BE2C (cell line): Measurements from ENCODE around the gene CDH1.

ENCODE experiments used
- DNase-seq: peaks from one replicate; pipeline ENCODE4 v3.0.0-alpha.2; 2020
- H3K27me3 ChIP-seq: fragments of 250-450 bp; sonication (Bioruptor Pico); 2 replicates; pipeline ENCODE4 v1.5.1; 2020; ENCODE audit warnings: mild to moderate bottlenecking
- H3K36me3 ChIP-seq: fragments of 250-450 bp; sonication (Bioruptor Pico); 2 replicates; pipeline ENCODE4 v1.5.1; 2020; ENCODE audit warnings: mild to moderate bottlenecking
- H3K4me1 ChIP-seq: fragments of 250-450 bp; sonication (Bioruptor Pico); 2 replicates; pipeline ENCODE4 v1.5.1; 2020
- H3K4me3 ChIP-seq: 2 replicates; pipeline ENCODE4 v1.5.1; 2011; ENCODE audit warnings: low read depth, low read length
- H3K9me3 ChIP-seq: fragments of 250-450 bp; sonication (Bioruptor Pico); 2 replicates; pipeline ENCODE4 v1.5.1; 2020
- CTCF ChIP-seq: IDR thresholded peaks from 2 replicates; pipeline ENCODE4 v1.5.1; 2012; ENCODE audit warnings: mild to moderate bottlenecking, low read depth, low read length

The CDH1 gene

DNA sequence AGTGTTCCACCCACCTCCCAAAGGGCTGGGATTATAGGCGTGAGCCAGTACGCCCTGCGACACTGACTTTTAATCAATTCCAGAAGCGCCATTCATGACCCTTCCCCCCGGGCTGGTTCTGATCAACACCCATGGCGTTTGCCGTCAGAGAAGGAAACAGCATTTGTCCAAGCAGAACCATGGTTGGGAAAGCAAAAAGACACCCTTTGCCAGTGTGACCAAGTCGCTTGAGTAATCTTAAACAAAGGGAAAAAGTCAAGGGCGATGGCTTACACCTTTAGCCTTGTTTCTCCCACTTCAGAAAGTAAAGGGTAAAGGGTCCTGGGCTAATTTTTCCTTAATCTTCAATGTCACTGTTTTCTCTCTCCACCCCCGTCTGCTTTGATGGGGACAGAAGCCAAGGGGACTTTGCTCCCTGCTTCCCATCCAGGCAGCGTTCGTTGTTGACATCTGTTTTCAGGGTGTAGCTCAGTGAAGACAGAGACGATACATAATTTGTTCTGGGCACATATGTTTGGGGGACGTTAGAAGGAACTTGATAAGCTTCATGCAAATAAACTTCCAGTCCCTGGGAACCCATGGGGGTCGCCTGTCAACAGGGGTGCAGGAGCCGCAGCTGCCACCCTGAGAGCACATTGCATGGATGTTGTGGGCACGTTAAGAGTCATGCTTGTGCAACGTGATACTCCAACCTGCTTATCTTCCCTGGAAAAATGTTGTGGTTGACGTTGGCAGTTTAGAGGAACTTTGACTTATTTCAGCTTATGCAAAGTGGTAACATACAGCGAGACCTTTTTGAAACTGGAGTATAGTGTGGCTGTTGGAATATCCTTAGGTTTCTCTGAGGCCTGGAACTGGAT, 55.6 kb downstream of the CDH1 start:
- DNase-seq = no peak
- H3K4me3 ChIP-seq = no peak overlapping the region
- no peaks in the 10 kb centered on the region for H3K36me3 ChIP-seq
- H3K4me1 ChIP-seq = no peaks in the 10 kb centered on the region
- TF ChIP-seq CTCF = no peak
- H3K9me3 ChIP-seq = no peaks in the 10 kb centered on the region
- no peaks in the 10 kb centered on the region for H3K27me3 ChIP-seq

DNA sequence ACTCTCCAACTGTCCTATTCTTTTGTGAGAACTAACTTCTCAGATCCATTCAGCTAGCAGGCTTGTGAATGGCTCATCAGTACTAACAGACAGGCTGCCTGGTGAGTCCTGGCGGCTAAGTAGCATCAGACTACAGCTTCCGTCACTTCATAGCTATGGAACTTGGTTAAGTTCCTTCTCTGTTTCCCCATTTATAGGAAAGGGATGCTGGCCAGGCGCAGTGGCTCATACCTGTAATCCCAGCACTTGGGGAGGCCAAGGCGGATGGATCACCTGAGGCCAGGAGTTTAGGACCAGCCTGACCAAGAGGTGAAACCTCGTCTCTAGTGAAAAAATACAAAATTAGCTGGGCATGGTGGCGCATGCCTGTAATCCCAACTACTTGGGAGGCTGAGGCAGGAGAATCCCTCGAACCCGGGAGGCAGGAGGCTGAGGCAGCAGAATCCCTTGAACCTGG, 56.3 kb downstream of the CDH1 start:
- Histone ChIP-seq H3K4me1 (no peaks in the 10 kb centered on the region), H3K9me3 (no peaks in the 10 kb centered on the region), H3K27me3 (no peaks in the 10 kb centered on the region), H3K4me3 (no peak overlapping the region), H3K36me3 (no peaks in the 10 kb centered on the region)
- no peak for TF ChIP-seq CTCF
- no peak for DNase-seq

DNA sequence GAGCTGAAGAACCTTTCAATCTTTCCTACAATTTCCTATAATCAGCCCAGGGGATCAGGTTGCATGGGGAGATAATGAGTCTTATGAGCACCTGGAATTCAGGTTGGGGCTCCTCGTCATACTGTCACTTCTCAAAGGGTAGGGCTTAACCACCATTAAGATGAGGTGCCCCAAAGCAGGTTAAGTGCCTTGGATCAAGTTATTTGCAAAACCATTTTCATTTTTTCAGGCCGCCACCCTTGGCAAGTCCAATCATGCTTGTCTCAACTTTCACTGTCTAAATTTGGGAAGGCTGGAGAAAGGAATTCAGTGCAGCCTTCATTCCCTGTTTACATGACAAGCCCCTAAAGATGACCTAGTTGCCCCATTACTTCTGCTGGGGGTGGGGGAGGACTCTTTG, 61.3 kb downstream of the CDH1 start:
- no peak for DNase-seq
- H3K4me1 ChIP-seq = no peaks in the 10 kb centered on the region

GRCh38 chr16:68800257-68800875, 63.3 kb downstream of the CDH1 start:
- Histone ChIP-seq H3K9me3 (no peaks in the 10 kb centered on the region), H3K4me1 (no peaks in the 10 kb centered on the region), H3K36me3 (no peaks in the 10 kb centered on the region), H3K27me3 (no peaks in the 10 kb centered on the region), H3K4me3 (no peak overlapping the region)
- DNase-seq = peak; percentile 48
- TF ChIP-seq CTCF = peak; percentile 68

More for the DNA sequence above, 61.3 kb downstream of the CDH1 start:
- Histone ChIP-seq H3K4me3 (no peak overlapping the region), H3K36me3 (no peaks in the 10 kb centered on the region), H3K9me3 (no peaks in the 10 kb centered on the region), H3K27me3 (no peaks in the 10 kb centered on the region)
- no peak for TF ChIP-seq CTCF

- Histone ChIP-seq H3K36me3 (no peaks in the 10 kb centered on the region), H3K4me1 (no peaks in the 10 kb centered on the region), H3K27me3 (no peaks in the 10 kb centered on the region), H3K9me3 (no peaks in the 10 kb centered on the region), H3K4me3 (no peak overlapping the region)
- TF ChIP-seq CTCF = no peak
- DNase-seq = no peak
Measured at GRCh38 chr16:68802190-68802589, 65.1 kb downstream of the CDH1 start.

- Histone ChIP-seq H3K9me3 (no peaks in the 10 kb centered on the region), H3K36me3 (no peaks in the 10 kb centered on the region), H3K4me1 (no peaks in the 10 kb centered on the region), H3K4me3 (no peak overlapping the region), H3K27me3 (no peaks in the 10 kb centered on the region)
- no peak for DNase-seq
- TF ChIP-seq CTCF = no peak
Measured at GRCh38 chr16:68806422-68806821, 69.3 kb downstream of the CDH1 start.
